ENCODE results near the gene C1RL.
"Not testable (repeated sequence)": the region's sequence is repeated elsewhere in the genome, so short reads cannot be mapped to it uniquely, and the experiment has no call there.

Gene C1RL

GRCh38 chr12:7113389-7113871, 4.4 kb upstream of the C1RL start:
- no peak for DNase-seq

GRCh38 chr12:7112041-7112440, 3.0 kb upstream of the C1RL start:
- no peak for DNase-seq

- no peak for DNase-seq
Measured at GRCh38 chr12:7110661-7111060, 1.6 kb upstream of the C1RL start.

- DNase-seq = no peak
Measured at GRCh38 chr12:7109572-7109920, 532 bp upstream of the C1RL start.

- no peak for DNase-seq
Measured at GRCh38 chr12:7108003-7108795, 815 bp downstream of the C1RL start.

GRCh38 chr12:7107636-7108002, 1.4 kb downstream of the C1RL start:
- DNase-seq = no peak

- not testable (repeated sequence) for DNase-seq
Measured at GRCh38 chr12:7107181-7107580, 1.8 kb downstream of the C1RL start.

- DNase-seq = no peak
Measured at GRCh38 chr12:7106082-7106481, 2.9 kb downstream of the C1RL start.

GRCh38 chr12:7103837-7104584, 5.0 kb downstream of the C1RL start:
- no peak for DNase-seq

- no peak for DNase-seq
Measured at GRCh38 chr12:7102582-7102981, 6.4 kb downstream of the C1RL start.

- no peak for DNase-seq
Measured at GRCh38 chr12:7101694-7102131, 7.3 kb downstream of the C1RL start.

- DNase-seq = no peak
Measured at GRCh38 chr12:7101047-7101693, 7.8 kb downstream of the C1RL start.

GRCh38 chr12:7100239-7100638, 8.8 kb downstream of the C1RL start:
- DNase-seq = no peak

- DNase-seq = no peak
Measured at GRCh38 chr12:7099290-7099996, 9.6 kb downstream of the C1RL start.

GRCh38 chr12:7096979-7097378, 12.0 kb downstream of the C1RL start:
- no peak for DNase-seq

GRCh38 chr12:7096006-7096932, 12.7 kb downstream of the C1RL start:
- DNase-seq = no peak

GRCh38 chr12:7093892-7094291, 15.1 kb downstream of the C1RL start:
- no peak for DNase-seq

- no peak for DNase-seq
Measured at GRCh38 chr12:7093486-7093885, 15.5 kb downstream of the C1RL start.

GRCh38 chr12:7092986-7093460, 16.0 kb downstream of the C1RL start:
- DNase-seq = no peak

- DNase-seq = no peak
Measured at GRCh38 chr12:7092229-7092985, 16.6 kb downstream of the C1RL start, which contains the start of gene C1R. TSS of gene C1R (minus strand) at chr12:7092445. CDS start at chr12:7092388, 57 bp downstream.

- DNase-seq = no peak
Measured at GRCh38 chr12:7091660-7092228, 17.3 kb downstream of the C1RL start.
